ENCODE measurements around the gene SLC9B2.

DNA sequence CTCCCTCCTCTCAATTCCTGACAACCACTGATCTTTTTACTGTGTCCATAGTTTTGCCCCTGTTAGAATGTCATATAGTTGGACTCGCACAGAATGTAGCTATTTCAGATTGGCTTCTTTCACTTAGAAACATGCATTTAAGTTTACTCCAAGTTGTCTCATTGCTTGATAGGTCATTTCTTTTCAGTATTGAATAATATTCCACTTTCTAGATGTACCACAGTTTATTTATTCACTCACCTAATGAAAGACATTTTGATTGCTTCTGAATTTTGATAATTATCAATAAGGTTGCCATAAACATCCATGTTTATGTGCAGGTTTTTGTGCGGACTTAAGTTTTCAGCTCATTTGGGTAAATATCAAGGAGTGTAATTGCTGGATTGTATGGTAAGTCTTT, 95.6 kb downstream of the SLC9B2 start:
- TF ChIP-seq POLR2A (IDR thresholded peaks at IDR 0.05; ENCODE audit: low read depth, low read length) (no peak), POLR2AphosphoS5 (IDR thresholded peaks at IDR 0.05; ENCODE audit: low read depth, low read length) (no peak)

Measured in GM12892 (cell line).